Thyroid gland (tissue), 4 donors: ENCODE measurements around the gene IFIT2. TPM values are rescaled to one million over a fixed set of nuclear protein-coding genes. Genes with fewer than 3 reads are reported as not detected.

ENCODE experiments used
- DNase-seq, 2 donors: peaks; one replicate each; pipeline ENCODE4 v3.0.0-alpha.2; 2019
- H3K27ac ChIP-seq, 3 donors: fragments of 200-600 bp; sonication (generic); 1 replicate in 2 of 3; 2 replicates in 1 of 3; pipeline ENCODE4 v1.5.1; 2016 to 2019; ENCODE audit warnings: mild to moderate bottlenecking in 1 of 3, moderate library complexity in 1 of 3
- H3K27me3 ChIP-seq: fragments of 200-600 bp; sonication (generic); one replicate; pipeline ENCODE4 v1.5.1; 2019
- H3K36me3 ChIP-seq, 2 donors: fragments of 200-600 bp; sonication (generic); one replicate each; pipeline ENCODE4 v1.5.1; 2016 to 2019
- H3K4me1 ChIP-seq, 2 donors: fragments of 200-600 bp; sonication (generic); one replicate each; pipeline ENCODE4 v1.5.1; 2017 to 2019
- H3K4me3 ChIP-seq, 3 donors: fragments of 200-600 bp; sonication (generic); replicated peaks in 1 of 3; 1 replicate in 2 of 3; 2 replicates in 1 of 3; pipeline ENCODE4 v1.5.1; 2016; ENCODE audit warnings: mild to moderate bottlenecking in 1 of 3
- H3K9me3 ChIP-seq: fragments of 200-600 bp; sonication (generic); one replicate; pipeline ENCODE4 v1.5.1; 2017
- POLR2A ChIP-seq, 2 donors: fragments of 450-650 bp; IDR thresholded peaks; one replicate each; pipeline ENCODE4 v1.6.1; 2017; ENCODE audit warnings: antibody characterized with exemption in 2 of 2, mild to moderate bottlenecking in 2 of 2, moderate library complexity in 1 of 2
- WGBS, 2 donors: methylation state at CpG; one replicate each; pipeline ENCODE4 v1.1.5; 2017; 5-methylcytosine and 5-hydroxymethylcytosine counted together
- intact Hi-C: fragments of 100-400 bp; cut with DNase I; formaldehyde crosslinking; loops from one replicate; pipeline ENCODE4 v1.15.1; 2023
- total RNA-seq, 4 donors: library from RNA; depleted of rRNA; stranded (reverse); fragments of >200 nt; gene quantifications; one replicate each; pipeline ENCODE4 v1.2.3, GENCODE V29; 2016
- TF ChIP-seq, protein P1 (sequence below), 6 experiments: fragments of 200-600 bp in 3 of 6; fragments of 450-650 bp in 3 of 6; sonication (generic) in 3 of 6; IDR thresholded peaks; one replicate each; pipeline ENCODE4 v1.5.1; 2016 to 2019; ENCODE audit warnings: antibody characterized with exemption in 6 of 6, mild to moderate bottlenecking in 2 of 6, inconsistent platforms in 1 of 6, moderate library complexity in 1 of 6

The IFIT2 gene
- total RNA-seq, 4 donors from 2014 or later, result 3.4 to 5.4 (median 4.6) TPM

GRCh38 chr10:89303161-89303560 is 1.3 kb downstream of the IFIT2 start:
- H3K4me3 ChIP-seq, result no peak overlapping the region
- intact Hi-C loops, result no loop called here
- TF ChIP-seq POLR2A (IDR thresholded peaks at IDR 0.05), result no peak
- TF ChIP-seq, protein P1, sequence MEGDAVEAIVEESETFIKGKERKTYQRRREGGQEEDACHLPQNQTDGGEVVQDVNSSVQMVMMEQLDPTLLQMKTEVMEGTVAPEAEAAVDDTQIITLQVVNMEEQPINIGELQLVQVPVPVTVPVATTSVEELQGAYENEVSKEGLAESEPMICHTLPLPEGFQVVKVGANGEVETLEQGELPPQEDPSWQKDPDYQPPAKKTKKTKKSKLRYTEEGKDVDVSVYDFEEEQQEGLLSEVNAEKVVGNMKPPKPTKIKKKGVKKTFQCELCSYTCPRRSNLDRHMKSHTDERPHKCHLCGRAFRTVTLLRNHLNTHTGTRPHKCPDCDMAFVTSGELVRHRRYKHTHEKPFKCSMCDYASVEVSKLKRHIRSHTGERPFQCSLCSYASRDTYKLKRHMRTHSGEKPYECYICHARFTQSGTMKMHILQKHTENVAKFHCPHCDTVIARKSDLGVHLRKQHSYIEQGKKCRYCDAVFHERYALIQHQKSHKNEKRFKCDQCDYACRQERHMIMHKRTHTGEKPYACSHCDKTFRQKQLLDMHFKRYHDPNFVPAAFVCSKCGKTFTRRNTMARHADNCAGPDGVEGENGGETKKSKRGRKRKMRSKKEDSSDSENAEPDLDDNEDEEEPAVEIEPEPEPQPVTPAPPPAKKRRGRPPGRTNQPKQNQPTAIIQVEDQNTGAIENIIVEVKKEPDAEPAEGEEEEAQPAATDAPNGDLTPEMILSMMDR (IDR thresholded peaks at IDR 0.05), result no peak
- WGBS, 2 donors, result 72 to 80% methylated on average over 2 of the region's 2 CpGs
- no peak for DNase-seq
- peaks cover 5% of the 10 kb centered on the region in 2 donors for H3K36me3 ChIP-seq
- peak overlapping the region in 1 of 3 donors; percentile 88 for H3K27ac ChIP-seq
- H3K9me3 ChIP-seq, result no peaks in the 10 kb centered on the region
- H3K4me1 ChIP-seq, result peaks cover 17 to 18% of the 10 kb centered on the region in 2 donors
- H3K27me3 ChIP-seq, result no peaks in the 10 kb centered on the region

DNA sequence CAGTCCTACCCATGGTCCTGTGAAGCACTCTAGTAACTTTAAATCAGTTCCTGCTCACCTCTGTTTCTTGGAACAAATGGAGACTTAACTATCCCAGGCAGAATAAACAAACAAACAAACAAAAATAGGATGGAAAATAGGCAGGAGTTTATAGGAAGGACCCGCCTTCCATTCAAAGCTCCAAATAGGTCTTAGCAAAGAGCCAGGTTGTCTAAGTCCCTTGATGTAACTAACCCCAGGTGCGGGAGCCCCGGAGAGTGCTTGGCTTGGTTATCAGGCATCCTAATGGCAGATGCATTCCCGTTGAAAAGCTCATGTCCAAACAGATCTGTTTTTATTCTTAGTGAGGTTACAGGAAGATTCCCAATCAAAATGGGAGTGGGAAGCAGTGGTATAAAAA is 2.2 kb downstream of the IFIT2 start:
- Histone ChIP-seq H3K9me3 (no peaks in the 10 kb centered on the region), H3K4me1 (peaks cover 17 to 18% of the 10 kb centered on the region in 2 donors), H3K36me3 (peaks cover 5% of the 10 kb centered on the region in 2 donors), H3K4me3 (no peak overlapping the region), H3K27ac (no peak overlapping the region), H3K27me3 (no peaks in the 10 kb centered on the region)
- intact Hi-C loops, result no loop called here
- 89 to 92% methylated on average over 4 of the region's 4 CpGs for WGBS, 2 donors
- TF ChIP-seq POLR2A (IDR thresholded peaks at IDR 0.05), result no peak
- TF ChIP-seq, protein P1 (IDR thresholded peaks at IDR 0.05), result no peak
- no peak for DNase-seq

GRCh38 chr10:89304446-89304845 is 2.6 kb downstream of the IFIT2 start:
- Histone ChIP-seq H3K9me3 (no peaks in the 10 kb centered on the region), H3K27ac (no peak overlapping the region), H3K4me1 (peaks cover 17 to 18% of the 10 kb centered on the region in 2 donors), H3K4me3 (no peak overlapping the region), H3K36me3 (peaks cover 5% of the 10 kb centered on the region in 2 donors), H3K27me3 (no peaks in the 10 kb centered on the region)
- TF ChIP-seq, protein P1 (IDR thresholded peaks at IDR 0.05), result no peak
- no peak for TF ChIP-seq POLR2A (IDR thresholded peaks at IDR 0.05)
- WGBS, 2 donors, result 96 to 97% methylated on average over 2 of the region's 2 CpGs
- DNase-seq, result no peak
- intact Hi-C loops, result no loop called here

GRCh38 chr10:89304925-89305324 is 3.1 kb downstream of the IFIT2 start:
- intact Hi-C loops, result no loop called here
- no peaks in the 10 kb centered on the region for H3K27me3 ChIP-seq
- TF ChIP-seq POLR2A (IDR thresholded peaks at IDR 0.05), result no peak
- TF ChIP-seq, protein P1 (IDR thresholded peaks at IDR 0.05), result no peak
- H3K4me3 ChIP-seq, result no peak overlapping the region
- no peaks in the 10 kb centered on the region for H3K9me3 ChIP-seq
- H3K36me3 ChIP-seq, result peaks cover 5% of the 10 kb centered on the region in 2 donors
- peaks cover 17 to 18% of the 10 kb centered on the region in 2 donors for H3K4me1 ChIP-seq
- no peak overlapping the region for H3K27ac ChIP-seq
- no peak for DNase-seq

DNA sequence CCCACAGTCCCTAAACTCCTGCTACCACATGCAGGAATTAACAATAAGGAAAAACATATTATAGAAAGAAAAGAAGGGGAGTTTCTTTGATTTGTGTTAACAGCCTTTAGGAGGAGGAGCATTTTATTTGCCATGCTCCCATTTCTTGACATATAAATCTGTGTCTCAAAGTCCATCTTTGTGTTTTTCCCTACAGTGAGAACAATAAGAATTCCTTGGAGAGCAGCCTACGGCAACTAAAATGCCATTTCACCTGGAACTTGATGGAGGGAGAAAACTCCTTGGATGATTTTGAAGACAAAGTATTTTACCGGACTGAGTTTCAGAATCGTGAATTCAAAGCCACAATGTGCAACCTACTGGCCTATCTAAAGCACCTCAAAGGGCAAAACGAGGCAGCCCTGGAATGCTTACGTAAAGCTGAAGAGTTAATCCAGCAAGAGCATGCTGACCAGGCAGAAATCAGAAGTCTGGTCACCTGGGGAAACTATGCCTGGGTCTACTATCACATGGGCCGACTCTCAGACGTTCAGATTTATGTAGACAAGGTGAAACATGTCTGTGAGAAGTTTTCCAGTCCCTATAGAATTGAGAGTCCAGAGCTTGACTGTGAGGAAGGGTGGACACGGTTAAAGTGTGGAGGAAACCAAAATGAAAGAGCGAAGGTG is 4.1 kb downstream of the IFIT2 start:
- H3K27me3 ChIP-seq, result no peaks in the 10 kb centered on the region
- TF ChIP-seq, protein P1 (IDR thresholded peaks at IDR 0.05), result no peak
- no peak for TF ChIP-seq POLR2A (IDR thresholded peaks at IDR 0.05)
- no peak for DNase-seq
- intact Hi-C loops, result no loop called here
- no peak overlapping the region for H3K4me3 ChIP-seq
- peaks cover 5% of the 10 kb centered on the region in 2 donors for H3K36me3 ChIP-seq
- no peaks in the 10 kb centered on the region for H3K9me3 ChIP-seq
- H3K27ac ChIP-seq, result no peak overlapping the region
- WGBS, 2 donors, result 93 to 94% methylated on average over 9 of the region's 9 CpGs
- H3K4me1 ChIP-seq, result peaks cover 17% of the 10 kb centered on the region in 2 donors
